ENCODE measurements around the gene FAM234A.

The FAM234A gene

GRCh38 chr16:281660-282255 is 47.1 kb downstream of the FAM234A start:
- DNase-seq: no peak
- H3K4me2 ChIP-seq (ENCODE audit: low read length): no peak overlapping the region
- peaks cover 4 to 8% of the 10 kb centered on the region in 2 experiments for H3K36me3 ChIP-seq (ENCODE audit: control insufficient read depth in 1 of 2, insufficient read depth in 2 of 2, low read length in 2 of 2)
- H4K91ac ChIP-seq (ENCODE audit: low read depth, low read length): no peak overlapping the region
- H3K27ac ChIP-seq (ENCODE audit: low read depth, low read length): no peak overlapping the region
- no peak overlapping the region for H3K4me3 ChIP-seq (ENCODE audit: low read depth, low read length)
- no peak overlapping the region for H3K23ac ChIP-seq (ENCODE audit: low read length)
- H2BK120ac ChIP-seq (ENCODE audit: insufficient read depth, low read length, poor library complexity): no peak overlapping the region
- no peak overlapping the region for H3K4ac ChIP-seq (ENCODE audit: low read depth, low read length)
- H3K79me1 ChIP-seq (ENCODE audit: low read length): no peaks in the 10 kb centered on the region
- H3K27me3 ChIP-seq (ENCODE audit: insufficient read depth, low read length): peaks cover 25% of the 10 kb centered on the region
- no peaks in the 10 kb centered on the region for H3K4me1 ChIP-seq (ENCODE audit: control insufficient read depth in 1 of 2, insufficient read depth in 2 of 2, low read length in 2 of 2)
- no peak overlapping the region for H2BK5ac ChIP-seq (ENCODE audit: low read depth, low read length, poor library complexity)
- no peak overlapping the region for H2AK5ac ChIP-seq (ENCODE audit: low read length)
- no peak overlapping the region for H3K9ac ChIP-seq (ENCODE audit: low read length)
- H3K9me3 ChIP-seq (ENCODE audit: insufficient read depth, low read depth, low read length): peaks cover 11% of the 10 kb centered on the region
- H2AFZ ChIP-seq (ENCODE audit: insufficient read depth, low read length, poor library complexity): no peak overlapping the region
- no peak overlapping the region for H4K12ac ChIP-seq (ENCODE audit: low read depth, low read length)
- H4K8ac ChIP-seq (ENCODE audit: low read depth, low read length): no peak overlapping the region
- no CpG with 5 or more reads among the region's 25 CpGs for WGBS (ENCODE audit: extremely low coverage, insufficient coverage, insufficient read length)
- no peak overlapping the region for H3K14ac ChIP-seq (ENCODE audit: low read length)
- no peaks in the 10 kb centered on the region for H3K79me2 ChIP-seq (ENCODE audit: control insufficient read depth, insufficient read depth, low read length, poor library complexity)
- no peak overlapping the region for H2BK12ac ChIP-seq (ENCODE audit: low read length)
- H3K18ac ChIP-seq (ENCODE audit: low read length): no peak overlapping the region

GRCh38 chr16:282491-282890 is 47.9 kb downstream of the FAM234A start:
- Histone ChIP-seq H3K4me1 (ENCODE audit: control insufficient read depth in 1 of 2, insufficient read depth in 2 of 2, low read length in 2 of 2) (no peaks in the 10 kb centered on the region), H3K9me3 (ENCODE audit: insufficient read depth, low read depth, low read length) (peaks cover 14% of the 10 kb centered on the region), H3K36me3 (ENCODE audit: control insufficient read depth in 1 of 2, insufficient read depth in 2 of 2, low read length in 2 of 2) (peaks cover 10 to 13% of the 10 kb centered on the region in 2 experiments), H2BK12ac (ENCODE audit: low read length) (no peak overlapping the region), H3K4me2 (ENCODE audit: low read length) (no peak overlapping the region), H2AFZ (ENCODE audit: insufficient read depth, low read length, poor library complexity) (no peak overlapping the region), H3K23ac (ENCODE audit: low read length) (no peak overlapping the region), H3K4ac (ENCODE audit: low read depth, low read length) (no peak overlapping the region), H4K91ac (ENCODE audit: low read depth, low read length) (no peak overlapping the region), H3K79me1 (ENCODE audit: low read length) (no peaks in the 10 kb centered on the region), H4K8ac (ENCODE audit: low read depth, low read length) (no peak overlapping the region), H3K27me3 (ENCODE audit: insufficient read depth, low read length) (peaks cover 25% of the 10 kb centered on the region), H2BK5ac (ENCODE audit: low read depth, low read length, poor library complexity) (no peak overlapping the region), H3K9ac (ENCODE audit: low read length) (no peak overlapping the region), H3K27ac (ENCODE audit: low read depth, low read length) (no peak overlapping the region), H2BK120ac (ENCODE audit: insufficient read depth, low read length, poor library complexity) (no peak overlapping the region), H3K14ac (ENCODE audit: low read length) (no peak overlapping the region), H2AK5ac (ENCODE audit: low read length) (no peak overlapping the region), H3K18ac (ENCODE audit: low read length) (no peak overlapping the region), H3K79me2 (ENCODE audit: control insufficient read depth, insufficient read depth, low read length, poor library complexity) (no peaks in the 10 kb centered on the region), H3K4me3 (ENCODE audit: low read depth, low read length) (no peak overlapping the region), H4K12ac (ENCODE audit: low read depth, low read length) (no peak overlapping the region)
- no CpG with 5 or more reads among the region's 22 CpGs for WGBS (ENCODE audit: extremely low coverage, insufficient coverage, insufficient read length)
- DNase-seq: no peak

DNA sequence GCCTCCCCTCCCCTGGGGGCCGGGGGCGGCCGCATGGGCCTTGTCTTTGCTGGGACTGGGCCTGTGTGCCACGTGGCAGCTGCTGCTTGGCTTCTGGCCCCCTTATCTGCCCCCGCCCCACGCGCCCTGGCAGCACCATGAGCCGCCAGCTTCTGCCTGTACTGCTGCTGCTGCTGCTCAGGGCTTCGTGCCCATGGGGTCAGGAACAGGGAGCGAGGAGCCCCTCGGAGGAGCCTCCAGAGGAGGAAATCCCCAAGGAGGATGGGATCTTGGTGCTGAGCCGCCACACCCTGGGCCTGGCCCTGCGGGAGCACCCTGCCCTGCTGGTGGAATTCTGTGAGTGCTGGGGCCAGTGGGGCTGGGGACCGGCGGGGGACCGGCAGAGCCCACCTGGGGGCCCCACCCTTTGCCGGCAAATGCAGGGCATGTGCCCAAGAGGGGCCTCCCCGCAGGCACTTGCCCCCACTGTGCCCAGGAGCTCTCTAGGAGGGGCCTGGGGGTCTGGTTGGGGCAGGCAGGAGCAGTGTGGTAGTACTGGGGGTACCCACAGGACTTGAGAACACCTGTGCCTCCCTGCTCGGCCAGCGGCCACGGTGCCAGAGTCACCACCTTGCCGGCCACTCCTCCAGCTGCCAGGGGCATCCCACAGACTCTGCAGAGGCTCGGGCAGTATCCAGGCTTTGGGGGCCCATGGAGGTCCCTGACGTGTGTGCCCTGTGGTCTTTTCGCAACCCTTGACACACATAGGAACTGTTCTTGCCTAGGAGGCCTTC is 48.6 kb downstream of the FAM234A start, which contains the start of gene PDIA2:
PDIA2 (plus strand) TSS at position 132 of the 773 bp plus-strand sequence; CDS start at position 138, 6 bp downstream.
- no peak within 1 kb of the TSS for H3K27ac ChIP-seq (ENCODE audit: low read depth, low read length)
- no CpG with 5 or more reads among the region's 25 CpGs for WGBS (ENCODE audit: extremely low coverage, insufficient coverage, insufficient read length)
- no peak within 1 kb of the TSS for H3K14ac ChIP-seq (ENCODE audit: low read length)
- H3K4me3 ChIP-seq (ENCODE audit: low read depth, low read length): no peak within 1 kb of the TSS
- no peak within 1 kb of the TSS for H3K4me2 ChIP-seq (ENCODE audit: low read length)
- peaks cover 14% of the 10 kb centered on the region for H3K9me3 ChIP-seq (ENCODE audit: insufficient read depth, low read depth, low read length)
- H3K27me3 ChIP-seq (ENCODE audit: insufficient read depth, low read length): peaks cover 25% of the 10 kb centered on the region
- H3K9ac ChIP-seq (ENCODE audit: low read length): no peak within 1 kb of the TSS
- H2AFZ ChIP-seq (ENCODE audit: insufficient read depth, low read length, poor library complexity): no peak within 1 kb of the TSS
- H2BK5ac ChIP-seq (ENCODE audit: low read depth, low read length, poor library complexity): no peak within 1 kb of the TSS
- H2AK5ac ChIP-seq (ENCODE audit: low read length): no peak within 1 kb of the TSS
- H3K36me3 ChIP-seq (ENCODE audit: control insufficient read depth in 1 of 2, insufficient read depth in 2 of 2, low read length in 2 of 2): peaks cover 17 to 19% of the 10 kb centered on the region in 2 experiments
- H4K91ac ChIP-seq (ENCODE audit: low read depth, low read length): no peak within 1 kb of the TSS
- H4K12ac ChIP-seq (ENCODE audit: low read depth, low read length): no peak within 1 kb of the TSS
- H3K4ac ChIP-seq (ENCODE audit: low read depth, low read length): no peak within 1 kb of the TSS
- no peak within 1 kb of the TSS for H4K8ac ChIP-seq (ENCODE audit: low read depth, low read length)
- no peak within 1 kb of the TSS for H3K23ac ChIP-seq (ENCODE audit: low read length)
- no peaks in the 10 kb centered on the region for H3K79me1 ChIP-seq (ENCODE audit: low read length)
- no peaks in the 10 kb centered on the region for H3K79me2 ChIP-seq (ENCODE audit: control insufficient read depth, insufficient read depth, low read length, poor library complexity)
- H3K18ac ChIP-seq (ENCODE audit: low read length): no peak within 1 kb of the TSS
- H3K4me1 ChIP-seq (ENCODE audit: control insufficient read depth in 1 of 2, insufficient read depth in 2 of 2, low read length in 2 of 2): no peaks in the 10 kb centered on the region
- no peak within 1 kb of the TSS for H2BK120ac ChIP-seq (ENCODE audit: insufficient read depth, low read length, poor library complexity)
- no peak within 1 kb of the TSS for H2BK12ac ChIP-seq (ENCODE audit: low read length)
- DNase-seq: no peak

GRCh38 chr16:284204-285120 is 49.8 kb downstream of the FAM234A start:
- no CpG with 5 or more reads among the region's 52 CpGs for WGBS (ENCODE audit: extremely low coverage, insufficient coverage, insufficient read length)
- no peak overlapping the region for H2AFZ ChIP-seq (ENCODE audit: insufficient read depth, low read length, poor library complexity)
- no peak overlapping the region for H2AK5ac ChIP-seq (ENCODE audit: low read length)
- H3K23ac ChIP-seq (ENCODE audit: low read length): no peak overlapping the region
- H3K9ac ChIP-seq (ENCODE audit: low read length): no peak overlapping the region
- no peaks in the 10 kb centered on the region for H3K79me1 ChIP-seq (ENCODE audit: low read length)
- H3K79me2 ChIP-seq (ENCODE audit: control insufficient read depth, insufficient read depth, low read length, poor library complexity): no peaks in the 10 kb centered on the region
- H3K9me3 ChIP-seq (ENCODE audit: insufficient read depth, low read depth, low read length): peaks cover 16% of the 10 kb centered on the region
- H3K4me3 ChIP-seq (ENCODE audit: low read depth, low read length): no peak overlapping the region
- no peak overlapping the region for H2BK120ac ChIP-seq (ENCODE audit: insufficient read depth, low read length, poor library complexity)
- H4K91ac ChIP-seq (ENCODE audit: low read depth, low read length): no peak overlapping the region
- no peak for DNase-seq
- H3K18ac ChIP-seq (ENCODE audit: low read length): no peak overlapping the region
- H3K4me2 ChIP-seq (ENCODE audit: low read length): no peak overlapping the region
- H3K36me3 ChIP-seq (ENCODE audit: control insufficient read depth in 1 of 2, insufficient read depth in 2 of 2, low read length in 2 of 2): peaks cover 27 to 29% of the 10 kb centered on the region in 2 experiments
- no peak overlapping the region for H4K12ac ChIP-seq (ENCODE audit: low read depth, low read length)
- H2BK5ac ChIP-seq (ENCODE audit: low read depth, low read length, poor library complexity): no peak overlapping the region
- no peaks in the 10 kb centered on the region for H3K4me1 ChIP-seq (ENCODE audit: control insufficient read depth in 1 of 2, insufficient read depth in 2 of 2, low read length in 2 of 2)
- H3K14ac ChIP-seq (ENCODE audit: low read length): no peak overlapping the region
- H3K4ac ChIP-seq (ENCODE audit: low read depth, low read length): no peak overlapping the region
- no peak overlapping the region for H4K8ac ChIP-seq (ENCODE audit: low read depth, low read length)
- H3K27me3 ChIP-seq (ENCODE audit: insufficient read depth, low read length): peaks cover 22% of the 10 kb centered on the region
- no peak overlapping the region for H2BK12ac ChIP-seq (ENCODE audit: low read length)
- no peak overlapping the region for H3K27ac ChIP-seq (ENCODE audit: low read depth, low read length)
